Measurements from ENCODE around the gene VAPA.

VAPA gene

GRCh38 chr18:9868857-9869714 lies 44.7 kb upstream of the VAPA start:
- peaks cover 13% of the 10 kb centered on the region for H3K9me3 ChIP-seq (ENCODE audit: insufficient read depth, low read depth, low read length)
- H4K8ac ChIP-seq (ENCODE audit: low read depth, low read length), result no peak overlapping the region
- no peak overlapping the region for H4K91ac ChIP-seq (ENCODE audit: low read depth, low read length)
- H3K4me3 ChIP-seq (ENCODE audit: low read depth, low read length), result no peak overlapping the region
- peaks cover 12% of the 10 kb centered on the region for H3K79me1 ChIP-seq (ENCODE audit: low read length)
- H3K14ac ChIP-seq (ENCODE audit: low read length), result no peak overlapping the region
- H3K4me2 ChIP-seq (ENCODE audit: low read length), result peak overlapping the region; percentile 5
- peaks cover 2 to 5% of the 10 kb centered on the region in 2 experiments for H3K36me3 ChIP-seq (ENCODE audit: control insufficient read depth in 1 of 2, insufficient read depth in 2 of 2, low read length in 2 of 2)
- WGBS (ENCODE audit: extremely low coverage, insufficient coverage, insufficient read length), result no CpG with 5 or more reads among the region's 6 CpGs
- H3K27me3 ChIP-seq (ENCODE audit: insufficient read depth, low read length), result no peaks in the 10 kb centered on the region
- no peak overlapping the region for H3K23ac ChIP-seq (ENCODE audit: low read length)
- no peak overlapping the region for H3K4ac ChIP-seq (ENCODE audit: low read depth, low read length)
- no peak overlapping the region for H4K12ac ChIP-seq (ENCODE audit: low read depth, low read length)
- no peak overlapping the region for H2BK5ac ChIP-seq (ENCODE audit: low read depth, low read length, poor library complexity)
- H3K79me2 ChIP-seq (ENCODE audit: control insufficient read depth, insufficient read depth, low read length, poor library complexity), result no peaks in the 10 kb centered on the region
- H3K18ac ChIP-seq (ENCODE audit: low read length), result no peak overlapping the region
- H3K9ac ChIP-seq (ENCODE audit: low read length), result no peak overlapping the region
- H2BK120ac ChIP-seq (ENCODE audit: insufficient read depth, low read length, poor library complexity), result no peak overlapping the region
- H2AK5ac ChIP-seq (ENCODE audit: low read length), result no peak overlapping the region
- peak; percentile 88 to 92 for DNase-seq
- peak overlapping the region; percentile 77 for H3K27ac ChIP-seq (ENCODE audit: low read depth, low read length)
- H2BK12ac ChIP-seq (ENCODE audit: low read length), result no peak overlapping the region
- H3K4me1 ChIP-seq (ENCODE audit: control insufficient read depth in 1 of 2, insufficient read depth in 2 of 2, low read length in 2 of 2), result peaks cover 7 to 28% of the 10 kb centered on the region in 2 experiments
- H2AFZ ChIP-seq (ENCODE audit: insufficient read depth, low read length, poor library complexity), result no peak overlapping the region

GRCh38 chr18:9869715-9870430 lies 43.9 kb upstream of the VAPA start:
- Histone ChIP-seq H3K9ac (ENCODE audit: low read length) (no peak overlapping the region), H3K27me3 (ENCODE audit: insufficient read depth, low read length) (no peaks in the 10 kb centered on the region), H3K23ac (ENCODE audit: low read length) (no peak overlapping the region), H3K79me1 (ENCODE audit: low read length) (peaks cover 12% of the 10 kb centered on the region), H4K8ac (ENCODE audit: low read depth, low read length) (peak overlapping the region; percentile 59), H3K4me1 (ENCODE audit: control insufficient read depth in 1 of 2, insufficient read depth in 2 of 2, low read length in 2 of 2) (peaks cover 7 to 28% of the 10 kb centered on the region in 2 experiments), H3K4me3 (ENCODE audit: low read depth, low read length) (no peak overlapping the region), H2AK5ac (ENCODE audit: low read length) (no peak overlapping the region), H3K4ac (ENCODE audit: low read depth, low read length) (peak overlapping the region; percentile 23), H4K12ac (ENCODE audit: low read depth, low read length) (no peak overlapping the region), H3K27ac (ENCODE audit: low read depth, low read length) (peak overlapping the region; percentile 77), H2AFZ (ENCODE audit: insufficient read depth, low read length, poor library complexity) (no peak overlapping the region), H3K9me3 (ENCODE audit: insufficient read depth, low read depth, low read length) (peaks cover 12% of the 10 kb centered on the region), H3K79me2 (ENCODE audit: control insufficient read depth, insufficient read depth, low read length, poor library complexity) (no peaks in the 10 kb centered on the region), H2BK12ac (ENCODE audit: low read length) (peak overlapping the region; percentile 77), H2BK120ac (ENCODE audit: insufficient read depth, low read length, poor library complexity) (peak overlapping the region; percentile 84), H3K14ac (ENCODE audit: low read length) (peak overlapping the region; percentile 81), H4K91ac (ENCODE audit: low read depth, low read length) (peak overlapping the region; percentile 83), H2BK5ac (ENCODE audit: low read depth, low read length, poor library complexity) (peak overlapping the region; percentile 84), H3K36me3 (ENCODE audit: control insufficient read depth in 1 of 2, insufficient read depth in 2 of 2, low read length in 2 of 2) (peaks cover 0 to 3% of the 10 kb centered on the region in 2 experiments), H3K4me2 (ENCODE audit: low read length) (peak overlapping the region; percentile 42), H3K18ac (ENCODE audit: low read length) (no peak overlapping the region)
- peak; percentile 36 to 81 for DNase-seq
- WGBS (ENCODE audit: extremely low coverage, insufficient coverage, insufficient read length), result no CpG with 5 or more reads among the region's 9 CpGs

GRCh38 chr18:9870431-9871008 lies 43.3 kb upstream of the VAPA start:
- Histone ChIP-seq H3K4me2 (ENCODE audit: low read length) (peak overlapping the region; percentile 17), H2BK12ac (ENCODE audit: low read length) (peak overlapping the region; percentile 92), H3K9ac (ENCODE audit: low read length) (no peak overlapping the region), H3K27ac (ENCODE audit: low read depth, low read length) (peak overlapping the region; percentile 77), H4K12ac (ENCODE audit: low read depth, low read length) (no peak overlapping the region), H3K23ac (ENCODE audit: low read length) (no peak overlapping the region), H3K14ac (ENCODE audit: low read length) (no peak overlapping the region), H3K9me3 (ENCODE audit: insufficient read depth, low read depth, low read length) (peaks cover 8% of the 10 kb centered on the region), H2AK5ac (ENCODE audit: low read length) (no peak overlapping the region), H3K4me3 (ENCODE audit: low read depth, low read length) (no peak overlapping the region), H3K79me1 (ENCODE audit: low read length) (peaks cover 12% of the 10 kb centered on the region), H2BK5ac (ENCODE audit: low read depth, low read length, poor library complexity) (peak overlapping the region; percentile 83), H4K91ac (ENCODE audit: low read depth, low read length) (peak overlapping the region; percentile 61), H2BK120ac (ENCODE audit: insufficient read depth, low read length, poor library complexity) (peak overlapping the region; percentile 92), H4K8ac (ENCODE audit: low read depth, low read length) (peak overlapping the region; percentile 62), H3K4me1 (ENCODE audit: control insufficient read depth in 1 of 2, insufficient read depth in 2 of 2, low read length in 2 of 2) (peaks cover 7 to 28% of the 10 kb centered on the region in 2 experiments), H3K18ac (ENCODE audit: low read length) (no peak overlapping the region), H3K79me2 (ENCODE audit: control insufficient read depth, insufficient read depth, low read length, poor library complexity) (no peaks in the 10 kb centered on the region), H2AFZ (ENCODE audit: insufficient read depth, low read length, poor library complexity) (no peak overlapping the region), H3K4ac (ENCODE audit: low read depth, low read length) (no peak overlapping the region), H3K36me3 (ENCODE audit: control insufficient read depth in 1 of 2, insufficient read depth in 2 of 2, low read length in 2 of 2) (no peaks in the 10 kb centered on the region), H3K27me3 (ENCODE audit: insufficient read depth, low read length) (no peaks in the 10 kb centered on the region)
- no peak for DNase-seq
- WGBS (ENCODE audit: extremely low coverage, insufficient coverage, insufficient read length), result no CpG with 5 or more reads among the region's 4 CpGs

- Histone ChIP-seq H2AK5ac (ENCODE audit: low read length) (no peak overlapping the region), H3K36me3 (ENCODE audit: control insufficient read depth in 1 of 2, insufficient read depth in 2 of 2, low read length in 2 of 2) (no peaks in the 10 kb centered on the region), H3K4me2 (ENCODE audit: low read length) (no peak overlapping the region), H2AFZ (ENCODE audit: insufficient read depth, low read length, poor library complexity) (peak overlapping the region; percentile 6), H3K9me3 (ENCODE audit: insufficient read depth, low read depth, low read length) (peaks cover 4% of the 10 kb centered on the region), H3K23ac (ENCODE audit: low read length) (no peak overlapping the region), H2BK120ac (ENCODE audit: insufficient read depth, low read length, poor library complexity) (peak overlapping the region; percentile 25), H3K79me1 (ENCODE audit: low read length) (peaks cover 12% of the 10 kb centered on the region), H3K9ac (ENCODE audit: low read length) (no peak overlapping the region), H2BK12ac (ENCODE audit: low read length) (peak overlapping the region; percentile 21), H4K12ac (ENCODE audit: low read depth, low read length) (no peak overlapping the region), H3K14ac (ENCODE audit: low read length) (peak overlapping the region; percentile 15), H4K8ac (ENCODE audit: low read depth, low read length) (no peak overlapping the region), H3K4ac (ENCODE audit: low read depth, low read length) (no peak overlapping the region), H3K79me2 (ENCODE audit: control insufficient read depth, insufficient read depth, low read length, poor library complexity) (no peaks in the 10 kb centered on the region), H3K27ac (ENCODE audit: low read depth, low read length) (no peak overlapping the region), H3K4me3 (ENCODE audit: low read depth, low read length) (no peak overlapping the region), H2BK5ac (ENCODE audit: low read depth, low read length, poor library complexity) (no peak overlapping the region), H3K4me1 (ENCODE audit: control insufficient read depth in 1 of 2, insufficient read depth in 2 of 2, low read length in 2 of 2) (peaks cover 7 to 25% of the 10 kb centered on the region in 2 experiments), H3K27me3 (ENCODE audit: insufficient read depth, low read length) (no peaks in the 10 kb centered on the region), H3K18ac (ENCODE audit: low read length) (no peak overlapping the region), H4K91ac (ENCODE audit: low read depth, low read length) (peak overlapping the region; percentile 64)
- DNase-seq, result no peak
- no CpG with 5 or more reads among the region's 6 CpGs for WGBS (ENCODE audit: extremely low coverage, insufficient coverage, insufficient read length)
Observed at GRCh38 chr18:9871244-9871746, 42.5 kb upstream of the VAPA start.
